Vagina (tissue), 2 donors: Measurements from ENCODE around the gene DESI1.

Experiments
- POLR2A ChIP-seq, 2 donors: fragments of 450-650 bp; IDR thresholded peaks; one replicate each; pipeline ENCODE4 v1.6.1; 2017; ENCODE audit warnings: antibody characterized with exemption in 2 of 2, mild to moderate bottlenecking in 2 of 2, moderate library complexity in 2 of 2
- TF ChIP-seq, protein P1 (sequence below), 3 experiments: fragments of 450-650 bp in 2 of 3; fragments of 200-600 bp in 1 of 3; sonication (generic) in 1 of 3; IDR thresholded peaks; one replicate each; pipeline ENCODE4 v1.5.1; 2017 to 2019; ENCODE audit warnings: antibody characterized with exemption in 3 of 3, mild to moderate bottlenecking in 2 of 3, moderate library complexity in 2 of 3

DNA sequence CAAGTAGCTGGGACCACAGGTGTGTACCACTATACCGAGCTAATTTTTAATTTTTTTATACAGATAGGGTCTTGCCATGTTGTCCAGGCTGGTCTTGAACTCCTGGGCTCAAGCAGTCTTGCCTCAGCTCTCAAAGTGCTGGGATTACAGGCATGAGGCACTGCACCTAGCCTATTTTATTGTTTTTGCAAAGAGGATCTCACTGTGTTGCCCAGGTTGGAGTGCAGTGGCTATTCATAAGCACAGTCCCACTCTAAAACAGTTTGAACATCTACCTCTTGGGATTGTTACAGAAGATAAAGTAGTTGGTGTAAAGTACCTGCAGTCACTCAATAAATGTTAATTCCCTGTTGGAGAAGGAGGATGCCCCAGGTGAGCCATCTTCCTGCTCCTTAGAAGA, 29.4 kb upstream of the DESI1 start:
- TF ChIP-seq, protein P1, sequence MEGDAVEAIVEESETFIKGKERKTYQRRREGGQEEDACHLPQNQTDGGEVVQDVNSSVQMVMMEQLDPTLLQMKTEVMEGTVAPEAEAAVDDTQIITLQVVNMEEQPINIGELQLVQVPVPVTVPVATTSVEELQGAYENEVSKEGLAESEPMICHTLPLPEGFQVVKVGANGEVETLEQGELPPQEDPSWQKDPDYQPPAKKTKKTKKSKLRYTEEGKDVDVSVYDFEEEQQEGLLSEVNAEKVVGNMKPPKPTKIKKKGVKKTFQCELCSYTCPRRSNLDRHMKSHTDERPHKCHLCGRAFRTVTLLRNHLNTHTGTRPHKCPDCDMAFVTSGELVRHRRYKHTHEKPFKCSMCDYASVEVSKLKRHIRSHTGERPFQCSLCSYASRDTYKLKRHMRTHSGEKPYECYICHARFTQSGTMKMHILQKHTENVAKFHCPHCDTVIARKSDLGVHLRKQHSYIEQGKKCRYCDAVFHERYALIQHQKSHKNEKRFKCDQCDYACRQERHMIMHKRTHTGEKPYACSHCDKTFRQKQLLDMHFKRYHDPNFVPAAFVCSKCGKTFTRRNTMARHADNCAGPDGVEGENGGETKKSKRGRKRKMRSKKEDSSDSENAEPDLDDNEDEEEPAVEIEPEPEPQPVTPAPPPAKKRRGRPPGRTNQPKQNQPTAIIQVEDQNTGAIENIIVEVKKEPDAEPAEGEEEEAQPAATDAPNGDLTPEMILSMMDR (IDR thresholded peaks at IDR 0.05) = no peak
- no peak for TF ChIP-seq POLR2A (IDR thresholded peaks at IDR 0.05)
